Measurements from ENCODE around the gene SV2B.

Gene SV2B

GRCh38 chr15:91158415-91159394 is 58.6 kb downstream of the SV2B start:
- no peak overlapping the region for H2AK5ac ChIP-seq (ENCODE audit: low read length)
- no peak overlapping the region for H3K9ac ChIP-seq (ENCODE audit: low read length)
- no peaks in the 10 kb centered on the region for H3K4me1 ChIP-seq (ENCODE audit: control insufficient read depth in 1 of 2, insufficient read depth in 2 of 2, low read length in 2 of 2)
- no CpG with 5 or more reads among the region's 7 CpGs for WGBS (ENCODE audit: extremely low coverage, insufficient coverage, insufficient read length)
- H3K9me3 ChIP-seq (ENCODE audit: insufficient read depth, low read depth, low read length) = no peaks in the 10 kb centered on the region
- no peaks in the 10 kb centered on the region for H3K79me2 ChIP-seq (ENCODE audit: control insufficient read depth, insufficient read depth, low read length, poor library complexity)
- H2BK12ac ChIP-seq (ENCODE audit: low read length) = no peak overlapping the region
- H3K18ac ChIP-seq (ENCODE audit: low read length) = no peak overlapping the region
- H2BK120ac ChIP-seq (ENCODE audit: insufficient read depth, low read length, poor library complexity) = no peak overlapping the region
- no peak overlapping the region for H4K12ac ChIP-seq (ENCODE audit: low read depth, low read length)
- no peak overlapping the region for H3K4me3 ChIP-seq (ENCODE audit: low read depth, low read length)
- no peak overlapping the region for H4K8ac ChIP-seq (ENCODE audit: low read depth, low read length)
- DNase-seq = no peak
- H2AFZ ChIP-seq (ENCODE audit: insufficient read depth, low read length, poor library complexity) = no peak overlapping the region
- H4K91ac ChIP-seq (ENCODE audit: low read depth, low read length) = no peak overlapping the region
- H3K36me3 ChIP-seq (ENCODE audit: control insufficient read depth in 1 of 2, insufficient read depth in 2 of 2, low read length in 2 of 2) = no peaks in the 10 kb centered on the region
- no peaks in the 10 kb centered on the region for H3K79me1 ChIP-seq (ENCODE audit: low read length)
- no peak overlapping the region for H2BK5ac ChIP-seq (ENCODE audit: low read depth, low read length, poor library complexity)
- H3K27ac ChIP-seq (ENCODE audit: low read depth, low read length) = no peak overlapping the region
- H3K4ac ChIP-seq (ENCODE audit: low read depth, low read length) = no peak overlapping the region
- no peak overlapping the region for H3K14ac ChIP-seq (ENCODE audit: low read length)
- H3K23ac ChIP-seq (ENCODE audit: low read length) = no peak overlapping the region
- H3K27me3 ChIP-seq (ENCODE audit: insufficient read depth, low read length) = no peaks in the 10 kb centered on the region
- no peak overlapping the region for H3K4me2 ChIP-seq (ENCODE audit: low read length)

- no CpG with 5 or more reads among the region's 1 CpG for WGBS (ENCODE audit: extremely low coverage, insufficient coverage, insufficient read length)
Measured at GRCh38 chr15:91165850-91166249, 65.8 kb downstream of the SV2B start.

GRCh38 chr15:91168457-91168856 is 68.4 kb downstream of the SV2B start:
- Histone ChIP-seq H2BK5ac (ENCODE audit: low read depth, low read length, poor library complexity) (no peak overlapping the region), H2BK120ac (ENCODE audit: insufficient read depth, low read length, poor library complexity) (no peak overlapping the region), H3K27ac (ENCODE audit: low read depth, low read length) (no peak overlapping the region), H2BK12ac (ENCODE audit: low read length) (no peak overlapping the region), H3K14ac (ENCODE audit: low read length) (no peak overlapping the region), H3K23ac (ENCODE audit: low read length) (no peak overlapping the region), H3K27me3 (ENCODE audit: insufficient read depth, low read length) (no peaks in the 10 kb centered on the region), H3K4ac (ENCODE audit: low read depth, low read length) (no peak overlapping the region), H3K4me3 (ENCODE audit: low read depth, low read length) (no peak overlapping the region), H4K12ac (ENCODE audit: low read depth, low read length) (no peak overlapping the region), H4K8ac (ENCODE audit: low read depth, low read length) (no peak overlapping the region), H3K9me3 (ENCODE audit: insufficient read depth, low read depth, low read length) (peaks cover 2% of the 10 kb centered on the region), H2AK5ac (ENCODE audit: low read length) (no peak overlapping the region), H3K79me1 (ENCODE audit: low read length) (no peaks in the 10 kb centered on the region), H2AFZ (ENCODE audit: insufficient read depth, low read length, poor library complexity) (no peak overlapping the region), H3K79me2 (ENCODE audit: control insufficient read depth, insufficient read depth, low read length, poor library complexity) (no peaks in the 10 kb centered on the region), H3K4me1 (ENCODE audit: control insufficient read depth in 1 of 2, insufficient read depth in 2 of 2, low read length in 2 of 2) (no peaks in the 10 kb centered on the region), H3K4me2 (ENCODE audit: low read length) (no peak overlapping the region), H3K18ac (ENCODE audit: low read length) (no peak overlapping the region), H3K9ac (ENCODE audit: low read length) (no peak overlapping the region), H3K36me3 (ENCODE audit: control insufficient read depth in 1 of 2, insufficient read depth in 2 of 2, low read length in 2 of 2) (no peaks in the 10 kb centered on the region), H4K91ac (ENCODE audit: low read depth, low read length) (no peak overlapping the region)
- no peak for DNase-seq

More at GRCh38 chr15:91165850-91166249, 65.8 kb downstream of the SV2B start:
- no peaks in the 10 kb centered on the region for H3K27me3 ChIP-seq (ENCODE audit: insufficient read depth, low read length)
- no peaks in the 10 kb centered on the region for H3K4me1 ChIP-seq (ENCODE audit: control insufficient read depth in 1 of 2, insufficient read depth in 2 of 2, low read length in 2 of 2)
- no peak overlapping the region for H2BK120ac ChIP-seq (ENCODE audit: insufficient read depth, low read length, poor library complexity)
- DNase-seq = no peak
- H3K79me1 ChIP-seq (ENCODE audit: low read length) = no peaks in the 10 kb centered on the region
- H3K9me3 ChIP-seq (ENCODE audit: insufficient read depth, low read depth, low read length) = peaks cover 2% of the 10 kb centered on the region
- H3K4me2 ChIP-seq (ENCODE audit: low read length) = no peak overlapping the region
- H3K79me2 ChIP-seq (ENCODE audit: control insufficient read depth, insufficient read depth, low read length, poor library complexity) = no peaks in the 10 kb centered on the region
- H4K8ac ChIP-seq (ENCODE audit: low read depth, low read length) = no peak overlapping the region
- no peak overlapping the region for H4K91ac ChIP-seq (ENCODE audit: low read depth, low read length)
- no peak overlapping the region for H2BK5ac ChIP-seq (ENCODE audit: low read depth, low read length, poor library complexity)
- no peak overlapping the region for H4K12ac ChIP-seq (ENCODE audit: low read depth, low read length)
- H3K18ac ChIP-seq (ENCODE audit: low read length) = no peak overlapping the region
- no peak overlapping the region for H3K23ac ChIP-seq (ENCODE audit: low read length)
- no peak overlapping the region for H3K9ac ChIP-seq (ENCODE audit: low read length)
- no peaks in the 10 kb centered on the region for H3K36me3 ChIP-seq (ENCODE audit: control insufficient read depth in 1 of 2, insufficient read depth in 2 of 2, low read length in 2 of 2)
- no peak overlapping the region for H3K4ac ChIP-seq (ENCODE audit: low read depth, low read length)
- no peak overlapping the region for H2AK5ac ChIP-seq (ENCODE audit: low read length)
- no peak overlapping the region for H2AFZ ChIP-seq (ENCODE audit: insufficient read depth, low read length, poor library complexity)
- H3K14ac ChIP-seq (ENCODE audit: low read length) = no peak overlapping the region
- no peak overlapping the region for H3K27ac ChIP-seq (ENCODE audit: low read depth, low read length)
- H3K4me3 ChIP-seq (ENCODE audit: low read depth, low read length) = no peak overlapping the region
- H2BK12ac ChIP-seq (ENCODE audit: low read length) = no peak overlapping the region

- H3K79me1 ChIP-seq (ENCODE audit: low read length) = no peaks in the 10 kb centered on the region
- H2BK5ac ChIP-seq (ENCODE audit: low read depth, low read length, poor library complexity) = no peak overlapping the region
- no peak overlapping the region for H2AFZ ChIP-seq (ENCODE audit: insufficient read depth, low read length, poor library complexity)
- no peak overlapping the region for H2AK5ac ChIP-seq (ENCODE audit: low read length)
- no peak overlapping the region for H3K27ac ChIP-seq (ENCODE audit: low read depth, low read length)
- no peak overlapping the region for H3K4me3 ChIP-seq (ENCODE audit: low read depth, low read length)
- H3K4me2 ChIP-seq (ENCODE audit: low read length) = no peak overlapping the region
- peaks cover 2% of the 10 kb centered on the region for H3K9me3 ChIP-seq (ENCODE audit: insufficient read depth, low read depth, low read length)
- no peak overlapping the region for H3K23ac ChIP-seq (ENCODE audit: low read length)
- H3K18ac ChIP-seq (ENCODE audit: low read length) = no peak overlapping the region
- H3K14ac ChIP-seq (ENCODE audit: low read length) = no peak overlapping the region
- no peak overlapping the region for H2BK12ac ChIP-seq (ENCODE audit: low read length)
- H2BK120ac ChIP-seq (ENCODE audit: insufficient read depth, low read length, poor library complexity) = no peak overlapping the region
- H4K12ac ChIP-seq (ENCODE audit: low read depth, low read length) = no peak overlapping the region
- H3K4me1 ChIP-seq (ENCODE audit: control insufficient read depth in 1 of 2, insufficient read depth in 2 of 2, low read length in 2 of 2) = no peaks in the 10 kb centered on the region
- no peaks in the 10 kb centered on the region for H3K79me2 ChIP-seq (ENCODE audit: control insufficient read depth, insufficient read depth, low read length, poor library complexity)
- WGBS (ENCODE audit: extremely low coverage, insufficient coverage, insufficient read length) = no CpG with 5 or more reads among the region's 9 CpGs
- no peak overlapping the region for H4K91ac ChIP-seq (ENCODE audit: low read depth, low read length)
- no peak overlapping the region for H4K8ac ChIP-seq (ENCODE audit: low read depth, low read length)
- no peak overlapping the region for H3K4ac ChIP-seq (ENCODE audit: low read depth, low read length)
- DNase-seq = no peak
- H3K36me3 ChIP-seq (ENCODE audit: control insufficient read depth in 1 of 2, insufficient read depth in 2 of 2, low read length in 2 of 2) = no peaks in the 10 kb centered on the region
- H3K27me3 ChIP-seq (ENCODE audit: insufficient read depth, low read length) = no peaks in the 10 kb centered on the region
- no peak overlapping the region for H3K9ac ChIP-seq (ENCODE audit: low read length)
Measured at GRCh38 chr15:91171334-91171733, 71.3 kb downstream of the SV2B start.
